MCF 10A (cell line): ENCODE data around the gene KLHL5. TPM values are rescaled to one million over a fixed set of nuclear protein-coding genes. Genes with fewer than 3 reads are reported as not detected.
"Not testable (repeated sequence)": the region's sequence is repeated elsewhere in the genome, so short reads cannot be mapped to it uniquely, and the experiment has no call there.

Source experiments
- BruUV-seq: library from RNA; stranded (reverse); fragments of 400-500 nt; replicated peaks from 2 replicates; lab custom pipeline; 2021; lab: Mats Ljungman, UMichigan
- CTCF ChIA-PET: fragments of 300-600 bp; sonication (Branson Sonifier 250); formaldehyde crosslinking; extraction: SDS; loops from one replicate; lab custom pipeline; 2021; ENCODE audit warnings: antibody characterized with exemption, inconsistent platforms; lab: Yijun Ruan, JAX
- POLR2A ChIA-PET: fragments of 300-600, 350-650 bp; sonication (Branson Sonifier 250); formaldehyde crosslinking; extraction: SDS; loops from one replicate; lab custom pipeline; 2020; ENCODE audit warnings: antibody characterized with exemption, inconsistent platforms; lab: Yijun Ruan, JAX
- DNase-seq: peaks from one replicate; pipeline ENCODE4 v3.0.0-alpha.2; 2018; ENCODE audit not compliant: unreplicated experiment
- H3K27ac Mint-ChIP-seq: one replicate; pipeline ENCODE4 v1.8.0; 2022; ENCODE audit warnings: mild to moderate bottlenecking, low read depth, mixed read lengths; ENCODE audit not compliant: unreplicated experiment
- H3K27me3 Mint-ChIP-seq: one replicate; pipeline ENCODE4 v1.8.0; 2022; ENCODE audit warnings: mixed read lengths; ENCODE audit not compliant: insufficient read depth, unreplicated experiment
- H3K36me3 Mint-ChIP-seq: one replicate; pipeline ENCODE4 v1.8.0; 2022; ENCODE audit warnings: mild to moderate bottlenecking, moderate library complexity, mixed read lengths; ENCODE audit not compliant: insufficient read depth, unreplicated experiment
- H3K4me1 Mint-ChIP-seq: one replicate; pipeline ENCODE4 v1.8.0; 2022; ENCODE audit warnings: mixed read lengths; ENCODE audit not compliant: insufficient read depth, unreplicated experiment
- H3K4me3 Mint-ChIP-seq: one replicate; pipeline ENCODE4 v1.8.0; 2022; ENCODE audit warnings: mild to moderate bottlenecking, moderate library complexity, mixed read lengths; ENCODE audit not compliant: unreplicated experiment
- H3K9me3 Mint-ChIP-seq: one replicate; pipeline ENCODE4 v1.8.0; 2022; ENCODE audit warnings: mixed read lengths; ENCODE audit not compliant: unreplicated experiment
- CTCF ChIP-seq: fragments of 200-600 bp; IDR thresholded peaks from one replicate; pipeline ENCODE4 v1.8.0; 2022; ENCODE audit warnings: antibody characterized with exemption, mild to moderate bottlenecking; ENCODE audit not compliant: unreplicated experiment
- intact Hi-C: fragments of 100-400 bp; cut with micrococcal nuclease; formaldehyde crosslinking; loops from 2 replicates; pipeline ENCODE4 v1.14.1; 2022
- total RNA-seq: library from RNA; stranded (reverse); gene quantifications from 2 replicates; pipeline ENCODE4 v1.2.3, GENCODE V29; 2022

Gene KLHL5
- total RNA-seq, 1 experiment from 2014 or later, result 59.2 TPM

GRCh38 chr4:39134683-39135306 is 72.8 kb downstream of the KLHL5 start:
- Mint-ChIP-seq H3K9me3 (no peaks in the 10 kb centered on the region), H3K27ac (peak overlapping the region; percentile 76), H3K4me3 (no peak overlapping the region), H3K4me1 (no peaks in the 10 kb centered on the region), H3K36me3 (peaks cover 6% of the 10 kb centered on the region), H3K27me3 (no peaks in the 10 kb centered on the region)
- ChIA-PET CTCF (interaction anchor here (0.5 to 3.9 kb wide), 50 partner anchors 10 to 999 kb away, joined by 3 to 93 read pairs (median 4); partner anchors contain the start of gene KLHL5), POLR2A (interaction anchor here (0.7 to 1.2 kb wide), 4 partner anchors 49 to 232 kb away, joined by 3 to 6 read pairs (median 4); no protein-coding TSS in a partner anchor)
- intact Hi-C loops, result loop anchor here (1.0 to 5.0 kb wide), 4 partner anchors 87 to 376 kb away; no protein-coding TSS in a partner anchor
- no peak for DNase-seq
- TF ChIP-seq CTCF, result no peak
- no TSS peak for BruUV-seq

- not testable (repeated sequence) for H3K4me3 Mint-ChIP-seq, DNase-seq, BruUV-seq, H3K36me3 Mint-ChIP-seq, H3K27me3 Mint-ChIP-seq, H3K27ac Mint-ChIP-seq, H3K4me1 Mint-ChIP-seq, H3K9me3 Mint-ChIP-seq
- intact Hi-C loops, result loop anchor here (5.0 kb wide), 1 partner anchor 91 kb away; no protein-coding TSS in a partner anchor
- CTCF ChIA-PET, result interaction anchor here (0.6 to 2.9 kb wide), 3 partner anchors 234 to 842 kb away, joined by 3 to 13 read pairs (median 4); no protein-coding TSS in a partner anchor
- POLR2A ChIA-PET, result interaction anchor here (0.6 kb wide), 1 partner anchor 16 kb away, joined by 3 read pairs; no protein-coding TSS in a partner anchor
Measured at GRCh38 chr4:39138227-39138626, 76.2 kb downstream of the KLHL5 start.

- ChIA-PET POLR2A (interaction anchor here (0.7 to 0.9 kb wide), 2 partner anchors 20 to 1125 kb away, joined by 3 read pairs; no protein-coding TSS in a partner anchor), CTCF (interaction anchor here (0.7 to 0.8 kb wide), 2 partner anchors 11 to 12 kb away, joined by 3 to 4 read pairs; no protein-coding TSS in a partner anchor)
- intact Hi-C loops, result no loop called here
- no TSS peak for BruUV-seq
- no peaks in the 10 kb centered on the region for H3K4me1 Mint-ChIP-seq
- no peak overlapping the region for H3K4me3 Mint-ChIP-seq
- no peak overlapping the region for H3K27ac Mint-ChIP-seq
- peaks cover 5% of the 10 kb centered on the region for H3K36me3 Mint-ChIP-seq
- no peaks in the 10 kb centered on the region for H3K9me3 Mint-ChIP-seq
- no peak for TF ChIP-seq CTCF
- no peaks in the 10 kb centered on the region for H3K27me3 Mint-ChIP-seq
- DNase-seq, result no peak
Measured at GRCh38 chr4:39146211-39146610, 84.2 kb downstream of the KLHL5 start.

- ChIA-PET CTCF (interaction anchor here (0.6 kb wide), 1 partner anchor 48 kb away, joined by 3 read pairs; no protein-coding TSS in a partner anchor), POLR2A (no interaction called here)
- no peak for TF ChIP-seq CTCF
- H3K36me3 Mint-ChIP-seq, result peaks cover 4% of the 10 kb centered on the region
- intact Hi-C loops, result no loop called here
- no peak overlapping the region for H3K27ac Mint-ChIP-seq
- no peak overlapping the region for H3K4me3 Mint-ChIP-seq
- no peaks in the 10 kb centered on the region for H3K9me3 Mint-ChIP-seq
- no peaks in the 10 kb centered on the region for H3K27me3 Mint-ChIP-seq
- H3K4me1 Mint-ChIP-seq, result no peaks in the 10 kb centered on the region
- BruUV-seq, result no TSS peak
- no peak for DNase-seq
Measured at GRCh38 chr4:39154009-39154408, 92.0 kb downstream of the KLHL5 start.
